Measurements from ENCODE around the gene FAM236C. TPM values are rescaled to one million over a fixed set of nuclear protein-coding genes. Genes with fewer than 3 reads are reported as not detected.
"Not testable (repeated sequence)": the region's sequence is repeated elsewhere in the genome, so short reads cannot be mapped to it uniquely, and the experiment has no call there.

FAM236C gene
- total RNA-seq, 1 experiment from 2014 or later: not detected

DNA sequence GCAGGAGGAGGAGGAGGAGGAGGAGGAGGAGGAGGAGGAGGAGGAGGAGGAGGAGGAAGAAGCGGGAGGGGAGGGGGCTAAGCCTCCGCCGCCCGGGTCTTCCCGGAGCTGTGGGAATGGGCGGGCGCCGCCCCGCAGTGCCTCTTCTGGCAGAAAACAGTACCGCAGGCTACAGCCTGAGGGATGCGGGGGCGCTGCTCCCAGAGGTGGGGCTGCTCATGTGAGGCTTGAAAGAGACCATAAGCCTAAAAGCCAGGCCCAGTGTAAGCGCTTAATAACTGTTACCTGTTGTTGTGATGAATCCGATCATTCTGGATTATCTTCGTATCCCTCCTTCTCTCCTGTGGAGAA lies 31.4 kb downstream of the FAM236C start, which contains the start of gene DMRTC1:
TSS of gene DMRTC1 (minus strand) at position 19 of the 351 bp plus-strand sequence. CDS start 68,143 bp downstream, outside the sequence.
- H3K4me3 Mint-ChIP-seq (ENCODE audit: low read depth, unreplicated experiment); H3K9me3 Mint-ChIP-seq (ENCODE audit: low read depth, unreplicated experiment); H3K27ac Mint-ChIP-seq (ENCODE audit: unreplicated experiment); H3K36me3 Mint-ChIP-seq (ENCODE audit: insufficient read depth, unreplicated experiment); intact Hi-C loops (cut with micrococcal nuclease; ENCODE audit: unreplicated experiment); H3K27me3 Mint-ChIP-seq (ENCODE audit: unreplicated experiment); H3K4me1 Mint-ChIP-seq (ENCODE audit: low read depth, unreplicated experiment); DNase-seq; BruUV-seq (replicated peaks); CTCF ChIA-PET: not testable (repeated sequence)

GRCh38 chrX:72959971-72960370 lies 47.6 kb downstream of the FAM236C start:
- intact Hi-C loops (cut with micrococcal nuclease; ENCODE audit: unreplicated experiment); H3K4me3 Mint-ChIP-seq (ENCODE audit: low read depth, unreplicated experiment); H3K4me1 Mint-ChIP-seq (ENCODE audit: low read depth, unreplicated experiment); H3K27ac Mint-ChIP-seq (ENCODE audit: unreplicated experiment); CTCF ChIA-PET; DNase-seq; BruUV-seq (replicated peaks); H3K27me3 Mint-ChIP-seq (ENCODE audit: unreplicated experiment); H3K36me3 Mint-ChIP-seq (ENCODE audit: insufficient read depth, unreplicated experiment); H3K9me3 Mint-ChIP-seq (ENCODE audit: low read depth, unreplicated experiment): not testable (repeated sequence)

Other genes starting within 250 kb of the FAM236C start
- gene PHKA1, start 198.3 kb upstream of the FAM236C start, total RNA-seq (2022): 7.4 and 7.8 TPM in 2 replicates
- gene DMRTC1B, start 135.7 kb upstream of the FAM236C start, total RNA-seq (2022): not detected in 2 replicates
- gene FAM236B, start 130.0 kb upstream of the FAM236C start, total RNA-seq (2022): not detected in 2 replicates
- gene FAM236D, start 104.4 kb upstream of the FAM236C start, total RNA-seq (2022): not detected in 2 replicates
- not detected in 2 replicates for gene FAM236A, start 25.6 kb downstream of the FAM236C start, total RNA-seq (2022)
- gene DMRTC1, start 31.2 kb downstream of the FAM236C start, total RNA-seq (2022): not detected in 2 replicates
- gene PABPC1L2B, start 90.3 kb downstream of the FAM236C start, total RNA-seq (2022): not detected in 2 replicates
- gene PABPC1L2A, start 166.9 kb downstream of the FAM236C start, total RNA-seq (2022): not detected in 2 replicates

All from Calu3 (cell line).